Gastrocnemius medialis (tissue), 4 donors: ENCODE results near the gene CEND1. TPM values are rescaled to one million over a fixed set of nuclear protein-coding genes. Genes with fewer than 3 reads are reported as not detected.

ENCODE experiments used
- ATAC-seq, 2 donors: fragments of 150-250 bp; one replicate each; pipeline ENCODE4 v1.9.1; 2016
- DNase-seq, 2 donors: peaks; one replicate each; pipeline ENCODE4 v3.0.0-alpha.2; 2019
- H3K27ac ChIP-seq, 4 donors: fragments of 200-600 bp; sonication (generic); 1 replicate in 1 of 4; 2 replicates in 3 of 4; pipeline ENCODE4 v1.5.1; 2016 to 2018; ENCODE audit warnings: mild to moderate bottlenecking in 2 of 4, moderate library complexity in 1 of 4
- H3K27me3 ChIP-seq, 3 donors: fragments of 200-600 bp; sonication (generic) in 2 of 3; 1 replicate in 1 of 3; 2 replicates in 2 of 3; pipeline versions ENCODE4 v1.5.1 to v1.6.0; 2016 to 2019; ENCODE audit warnings: mild to moderate bottlenecking in 1 of 3, moderate library complexity in 1 of 3
- H3K36me3 ChIP-seq, 2 donors: fragments of 200-600 bp; sonication (generic) in 1 of 2; one replicate each; pipeline ENCODE4 v1.5.1; 2017 to 2018
- H3K4me1 ChIP-seq, 2 donors: fragments of 200-600 bp; sonication (generic) in 1 of 2; one replicate each; pipeline ENCODE4 v1.5.1; 2016 to 2017; ENCODE audit warnings: mild to moderate bottlenecking in 2 of 2
- H3K4me3 ChIP-seq, 4 donors: fragments of 200-600 bp; sonication (generic) in 3 of 4; 1 replicate in 1 of 4; 2 replicates in 3 of 4; pipeline ENCODE4 v1.5.1; 2016 to 2019; ENCODE audit warnings: mild to moderate bottlenecking in 2 of 4
- H3K9me3 ChIP-seq, 3 donors: fragments of 200-600 bp; sonication (generic) in 2 of 3; 1 replicate in 1 of 3; 2 replicates in 2 of 3; pipeline ENCODE4 v1.5.1; 2016 to 2019
- CTCF ChIP-seq, 5 experiments: fragments of 450-650 bp in 3 of 5; fragments of 200-600 bp in 2 of 5; sonication (generic) in 2 of 5; IDR thresholded peaks in 4 of 5; conservative IDR thresholded peaks in 1 of 5; 1 replicate in 4 of 5; 2 replicates in 1 of 5; pipeline ENCODE4 v1.5.1; 2016 to 2019; ENCODE audit warnings: antibody characterized with exemption in 5 of 5, mild to moderate bottlenecking in 3 of 5, moderate library complexity in 3 of 5
- POLR2A ChIP-seq, 2 donors: fragments of 450-650 bp; IDR thresholded peaks; one replicate each; pipeline ENCODE4 v1.6.1; 2017; ENCODE audit warnings: antibody characterized with exemption in 2 of 2, mild to moderate bottlenecking in 2 of 2, moderate library complexity in 2 of 2
- in situ Hi-C, 4 donors: fragments of 200-750 bp; cut with MboI; loops; one replicate each; pipeline versions ENCODE4 v1.15.0 to v1.8.0; 2017; ENCODE audit warnings: low sequenced_read_pairs in 4 of 4
- intact Hi-C: fragments of 100-400 bp; cut with DNase I; formaldehyde crosslinking; loops from one replicate; pipeline ENCODE4 v1.15.1; 2023; ENCODE audit warnings: low total_unique reads
- total RNA-seq, 4 donors: library from RNA; depleted of rRNA; stranded (reverse); fragments of >200 nt; gene quantifications; one replicate each; pipeline versions ENCODE4 v1.1.0 to v1.2.3, GENCODE V29; 2016

CEND1 gene
- total RNA-seq, 4 donors from 2014 or later: 0.20 TPM; not detected in 3

GRCh38 chr11:802018-802617 is 12.2 kb upstream of the CEND1 start:
- in situ Hi-C loops (no loop called here), intact Hi-C loops (no loop called here)
- ATAC-seq: no peak
- Histone ChIP-seq H3K4me3 (no peak overlapping the region), H3K36me3 (peaks cover 0 to 41% of the 10 kb centered on the region in 2 donors), H3K27ac (no peak overlapping the region), H3K4me1 (peaks cover 20 to 30% of the 10 kb centered on the region in 2 donors), H3K27me3 (no peaks in the 10 kb centered on the region), H3K9me3 (no peaks in the 10 kb centered on the region)
- DNase-seq: no peak
- no peak for TF ChIP-seq POLR2A (IDR thresholded peaks at IDR 0.05)
- no peak for TF ChIP-seq CTCF (IDR thresholded peaks at IDR 0.05 in 4 of 5, conservative IDR thresholded peaks at IDR 0.05 in 1 of 5)

DNA sequence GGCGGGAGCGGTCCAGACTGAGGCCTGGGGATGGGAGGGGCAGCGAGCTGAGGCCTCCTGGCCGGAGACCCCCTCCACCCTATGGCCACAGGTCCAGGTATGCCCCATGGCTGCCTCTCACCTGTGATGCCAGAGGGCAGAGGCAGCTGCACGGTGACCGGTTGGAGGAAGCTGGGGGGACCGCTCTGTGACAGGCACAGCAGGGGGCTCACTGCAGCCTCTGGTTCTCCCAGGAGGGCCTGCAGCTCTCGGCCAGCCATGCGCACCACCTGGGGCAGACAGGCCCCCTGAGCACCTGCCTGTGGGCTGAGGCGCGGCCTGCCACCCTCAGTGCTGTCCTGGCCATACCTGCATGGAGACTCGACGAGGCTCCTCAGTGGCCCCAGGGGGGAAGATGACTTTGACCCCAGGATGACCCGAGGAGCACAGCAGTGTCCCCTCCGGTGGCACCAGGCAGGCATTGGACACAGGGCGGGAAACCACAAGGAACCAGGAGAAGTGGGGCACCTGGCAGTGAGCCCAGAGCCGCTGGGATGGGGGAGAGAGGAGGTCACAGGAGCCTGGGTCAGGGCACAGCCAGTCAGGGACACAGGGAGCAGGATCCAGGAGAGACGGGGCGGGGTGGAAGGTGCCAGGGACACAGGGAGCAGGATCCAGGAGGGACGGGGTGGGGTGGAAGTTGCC is 11.3 kb upstream of the CEND1 start:
- Histone ChIP-seq H3K27ac (no peak overlapping the region), H3K4me1 (peaks cover 22 to 39% of the 10 kb centered on the region in 2 donors), H3K4me3 (no peak overlapping the region), H3K27me3 (no peaks in the 10 kb centered on the region), H3K36me3 (peaks cover 0 to 41% of the 10 kb centered on the region in 2 donors), H3K9me3 (no peaks in the 10 kb centered on the region)
- ATAC-seq (no peak), DNase-seq (no peak)
- intact Hi-C loops (no loop called here), in situ Hi-C loops (no loop called here)
- no peak for TF ChIP-seq POLR2A (IDR thresholded peaks at IDR 0.05)
- no peak for TF ChIP-seq CTCF (IDR thresholded peaks at IDR 0.05 in 4 of 5, conservative IDR thresholded peaks at IDR 0.05 in 1 of 5)

GRCh38 chr11:800473-800872 is 10.6 kb upstream of the CEND1 start:
- no peak for TF ChIP-seq POLR2A (IDR thresholded peaks at IDR 0.05)
- peaks cover 0 to 6% (median 3%) of the 10 kb centered on the region in 3 donors for H3K27me3 ChIP-seq
- ATAC-seq (no peak), DNase-seq (no peak)
- H3K4me1 ChIP-seq: peaks cover 23 to 44% of the 10 kb centered on the region in 2 donors
- intact Hi-C loops: no loop called here
- in situ Hi-C loops: no loop called here
- peaks cover 0 to 41% of the 10 kb centered on the region in 2 donors for H3K36me3 ChIP-seq
- no peak overlapping the region for H3K4me3 ChIP-seq
- no peaks in the 10 kb centered on the region for H3K9me3 ChIP-seq
- no peak overlapping the region for H3K27ac ChIP-seq

DNA sequence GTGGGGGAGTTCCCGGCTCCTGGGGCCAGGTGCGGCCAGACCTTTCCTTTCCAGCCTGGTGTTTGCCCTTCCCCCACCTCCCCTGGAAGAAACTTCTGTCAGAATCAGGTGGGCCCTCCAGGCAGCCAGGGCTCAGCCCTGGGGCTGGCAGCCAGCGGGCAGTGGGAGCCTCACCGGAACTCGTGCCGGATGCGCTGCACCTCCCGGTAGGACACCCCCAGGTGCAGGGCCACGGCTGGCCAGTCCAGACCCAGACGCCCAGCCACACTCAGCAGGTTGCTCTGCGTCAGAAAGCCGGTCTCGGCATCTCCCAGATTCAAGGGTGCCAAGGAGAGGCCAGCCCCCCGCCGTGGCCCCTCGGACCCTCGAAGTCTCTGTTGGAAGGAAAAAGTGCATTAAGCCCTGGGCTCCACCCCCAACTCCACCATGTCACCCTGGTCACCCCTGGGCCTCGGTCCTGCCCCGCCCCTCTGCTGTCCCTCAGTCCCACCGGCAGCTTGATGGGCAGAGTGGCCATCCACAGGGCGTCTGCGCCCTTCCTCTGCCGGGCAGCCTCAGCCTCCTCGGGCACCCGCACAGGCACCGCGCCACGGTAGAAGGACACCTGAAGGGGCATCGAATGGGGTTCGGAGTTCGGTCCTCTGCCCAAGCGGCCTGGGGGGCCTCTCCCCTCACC is 9.9 kb upstream of the CEND1 start:
- Histone ChIP-seq H3K9me3 (no peaks in the 10 kb centered on the region), H3K4me1 (peaks cover 22 to 46% of the 10 kb centered on the region in 2 donors), H3K4me3 (no peak overlapping the region), H3K27ac (no peak overlapping the region), H3K27me3 (peaks cover 3 to 11% (median 8%) of the 10 kb centered on the region in 3 donors), H3K36me3 (peaks cover 0 to 41% of the 10 kb centered on the region in 2 donors)
- in situ Hi-C loops (no loop called here), intact Hi-C loops (loop anchor here (5.0 kb wide), 1 partner anchor 137 kb away; no protein-coding TSS in a partner anchor)
- ATAC-seq: no peak
- no peak for DNase-seq
- TF ChIP-seq POLR2A (IDR thresholded peaks at IDR 0.05): no peak
- no peak for TF ChIP-seq CTCF (IDR thresholded peaks at IDR 0.05 in 4 of 5, conservative IDR thresholded peaks at IDR 0.05 in 1 of 5)
